Globus pallidus (tissue), 1 donor: ENCODE data around the gene KRT5.

Experiments
- DNase-seq: peaks from one replicate; pipeline ENCODE4 v3.0.0-alpha.2; 2015; ENCODE audit warnings: low spot score

The KRT5 gene

DNA sequence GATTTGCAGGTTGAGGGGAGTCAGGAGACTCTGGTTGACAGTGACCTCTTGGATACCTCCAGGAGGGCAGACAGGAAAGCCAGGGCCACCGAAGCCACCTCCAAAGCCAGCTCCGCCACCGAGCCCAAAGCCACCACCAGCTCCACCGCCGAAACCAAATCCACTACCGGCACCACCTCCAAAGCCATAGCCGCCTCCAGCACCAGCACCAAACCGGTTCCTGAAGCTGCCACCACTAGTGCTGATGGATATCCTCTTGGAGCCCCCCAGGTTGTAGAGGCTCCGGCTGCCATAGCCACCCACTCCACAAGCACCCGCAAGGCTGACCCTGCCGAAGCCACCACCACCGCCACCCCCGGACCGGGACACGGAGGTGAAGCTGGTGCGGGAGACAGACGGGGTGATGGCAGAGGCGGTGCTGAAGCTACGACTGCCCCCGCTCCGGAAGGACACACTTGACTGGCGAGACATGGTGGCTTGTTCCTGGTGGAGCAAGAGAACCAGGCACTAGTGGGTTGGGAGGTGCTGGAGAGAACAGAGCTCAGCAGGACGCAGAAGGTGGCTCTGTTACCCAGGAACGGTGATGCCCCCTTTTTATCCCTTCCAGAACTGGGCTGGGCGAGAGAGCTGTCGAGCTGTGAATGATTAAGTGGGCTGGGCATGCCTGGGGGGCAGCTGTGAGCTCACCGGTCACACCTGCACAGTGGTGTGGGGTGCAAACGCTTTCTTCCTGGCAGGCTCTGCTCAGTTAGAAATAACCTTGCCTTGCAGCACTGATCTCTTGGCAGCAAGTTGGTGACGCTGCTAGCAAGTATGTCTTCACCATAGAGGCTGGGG is at the start of gene KRT5:
KRT5 (minus strand) TSS at position 569 of the 837 bp plus-strand sequence; CDS start at position 471, 98 bp downstream.
- DNase-seq: no peak

DNA sequence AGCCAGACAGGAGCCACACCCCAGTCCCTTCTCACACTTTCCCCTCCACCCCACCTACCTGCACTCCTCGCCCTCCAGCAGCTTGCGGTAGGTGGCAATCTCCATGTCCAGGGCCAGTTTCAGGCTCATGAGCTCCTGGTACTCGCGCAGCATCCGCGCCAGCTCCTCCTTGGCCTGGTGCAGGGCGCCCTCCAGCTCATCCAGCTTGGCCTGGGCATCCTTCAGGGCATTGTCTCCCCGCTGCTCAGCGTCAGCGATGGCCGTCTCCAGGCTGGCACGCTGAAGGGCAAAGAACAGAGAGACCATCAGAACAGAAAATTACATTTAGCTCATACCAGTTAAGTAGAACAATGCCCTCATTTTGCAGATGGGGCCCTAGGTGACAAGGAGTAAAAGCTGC is 47.9 kb upstream of the KRT5 start:
- peak; percentile 31 for DNase-seq

DNA sequence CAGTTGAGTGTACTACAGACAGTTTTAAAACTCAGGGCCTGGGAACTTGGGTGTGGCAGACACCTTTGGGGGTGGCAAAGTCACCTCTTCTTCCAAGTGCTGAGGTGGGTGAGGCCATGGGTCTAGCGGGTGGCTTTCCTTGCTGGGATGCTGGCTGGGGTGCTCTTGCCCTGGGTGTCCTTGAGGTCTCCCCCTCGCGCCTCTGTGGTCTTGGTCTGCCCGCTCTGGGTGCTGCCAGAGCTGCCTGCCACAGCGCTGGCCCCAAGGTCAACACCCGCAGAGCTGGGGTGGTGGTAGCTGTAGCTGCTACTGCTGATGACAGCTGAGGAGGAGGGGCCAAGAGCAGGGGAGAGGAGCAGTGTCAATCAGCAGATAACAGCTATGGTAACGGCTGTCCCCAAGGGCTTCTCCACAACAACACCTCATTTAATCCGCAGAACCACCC is 46.7 kb upstream of the KRT5 start:
- no peak for DNase-seq

DNA sequence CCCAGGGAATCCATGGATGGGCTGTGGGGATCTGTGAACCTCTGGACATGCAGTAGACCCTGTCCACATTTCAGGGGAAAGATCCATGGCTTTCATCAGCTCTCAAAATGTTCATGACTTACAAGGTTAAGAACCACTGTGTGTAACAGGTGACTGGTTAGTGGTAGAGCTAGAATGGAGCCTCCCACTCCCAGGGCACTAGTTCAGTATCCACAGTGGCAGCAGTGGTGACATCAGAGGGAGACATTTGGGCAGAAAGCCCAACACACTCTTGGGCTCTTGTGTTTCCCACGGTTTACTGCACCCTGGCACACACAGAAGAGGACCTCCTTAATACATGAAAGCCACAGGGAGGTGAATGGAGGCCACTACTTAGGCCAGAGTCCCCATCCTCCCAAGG is 44.4 kb upstream of the KRT5 start:
- DNase-seq: no peak

DNA sequence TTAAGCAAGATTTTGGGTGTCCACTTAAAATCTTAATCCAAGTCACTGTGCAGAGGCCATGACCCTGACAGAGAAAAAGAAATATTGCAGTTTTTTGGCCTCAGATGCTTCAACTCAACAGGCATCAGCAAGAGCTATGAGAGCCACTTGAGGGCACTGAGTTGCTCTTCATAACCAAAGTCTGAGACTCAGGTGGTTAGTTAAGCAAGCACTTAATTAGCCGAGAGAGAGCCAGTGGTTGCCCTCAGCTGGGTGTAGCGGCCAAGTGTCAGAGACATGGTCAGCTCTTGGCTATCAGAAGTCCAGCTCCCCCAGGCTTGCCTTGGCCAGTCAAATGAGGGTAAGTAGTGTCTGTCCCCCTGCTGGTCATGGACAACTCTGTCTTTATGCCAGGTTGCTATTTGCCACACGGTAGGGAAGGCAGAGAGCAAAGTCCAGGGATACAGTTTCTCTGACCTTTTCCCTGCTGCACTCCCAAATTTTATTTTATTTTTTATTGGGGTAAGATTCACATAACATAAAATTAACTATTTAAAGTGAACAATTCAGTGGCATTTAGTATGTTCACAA is 41.8 kb upstream of the KRT5 start:
- DNase-seq: no peak

DNA sequence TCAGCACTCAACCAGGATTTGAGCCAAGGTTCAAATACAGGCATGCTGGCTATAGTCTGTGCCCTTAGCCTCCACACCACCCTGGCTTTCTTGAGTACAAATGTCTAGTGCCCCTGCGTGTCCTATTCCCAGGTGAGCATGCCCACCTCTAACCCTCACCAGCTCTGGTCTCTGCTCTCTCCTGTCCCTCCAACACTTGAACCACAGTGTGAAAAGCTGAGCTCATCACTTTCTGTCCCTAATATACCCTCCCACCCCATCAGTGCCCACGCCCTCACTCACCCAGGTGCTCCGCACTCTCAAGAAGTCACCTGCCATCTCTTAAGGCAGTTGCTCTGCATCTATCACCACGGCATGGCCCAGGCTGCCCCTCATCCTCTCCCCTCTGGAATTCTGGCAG is 39.8 kb upstream of the KRT5 start:
- DNase-seq: no peak

DNA sequence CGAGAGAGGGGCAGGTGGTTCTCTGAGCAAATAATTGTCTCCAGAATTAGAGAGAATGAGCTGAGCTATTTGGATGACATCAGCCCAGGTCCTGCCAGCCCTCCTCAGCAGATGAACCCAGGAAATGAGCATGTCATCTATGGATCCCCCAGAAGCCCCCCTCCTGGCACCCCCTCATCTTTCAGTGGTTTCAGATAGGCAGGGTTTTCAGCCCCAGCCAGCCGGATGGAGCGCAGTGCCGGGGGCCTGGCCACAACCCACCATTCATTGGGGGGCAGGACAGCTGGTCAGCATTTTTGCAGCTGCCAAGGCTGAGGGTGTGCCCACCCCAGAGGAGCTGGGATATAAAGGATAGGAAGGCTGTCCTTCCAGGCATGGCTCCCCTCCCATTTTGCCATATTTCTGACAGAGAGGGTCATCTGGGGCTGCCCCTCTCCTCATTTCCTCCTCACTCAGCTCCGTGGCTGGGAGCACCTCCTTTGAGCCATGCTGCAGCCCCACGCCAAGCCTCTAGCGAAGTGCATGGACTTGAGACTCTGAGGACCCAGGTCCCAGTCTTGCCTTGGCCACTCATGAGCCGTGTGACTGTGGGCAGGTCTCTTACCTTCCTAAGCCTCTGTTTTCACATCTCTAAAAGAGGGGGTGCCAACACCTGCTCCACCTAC is 38.7 kb upstream of the KRT5 start:
- no peak for DNase-seq

DNA sequence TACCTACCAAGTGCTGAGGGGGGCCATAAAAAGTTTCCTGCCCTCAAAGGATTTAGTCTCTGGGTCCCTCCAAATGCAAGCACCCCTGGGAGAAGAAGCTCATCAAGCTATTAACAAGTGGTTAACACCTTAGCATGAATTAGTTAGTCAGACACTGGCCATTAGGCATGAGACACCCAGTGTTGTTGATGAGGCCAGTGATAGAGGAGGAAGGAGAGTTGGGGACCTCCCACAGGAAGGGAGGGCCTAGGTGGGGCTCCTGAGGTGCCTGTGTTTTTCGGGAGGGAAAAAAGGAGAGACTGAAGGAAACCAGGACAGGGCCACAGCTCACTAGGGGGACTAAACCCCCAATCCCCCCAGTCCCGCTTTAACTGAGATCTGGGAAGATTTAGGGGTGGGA is 37.3 kb upstream of the KRT5 start:
- DNase-seq: no peak

DNA sequence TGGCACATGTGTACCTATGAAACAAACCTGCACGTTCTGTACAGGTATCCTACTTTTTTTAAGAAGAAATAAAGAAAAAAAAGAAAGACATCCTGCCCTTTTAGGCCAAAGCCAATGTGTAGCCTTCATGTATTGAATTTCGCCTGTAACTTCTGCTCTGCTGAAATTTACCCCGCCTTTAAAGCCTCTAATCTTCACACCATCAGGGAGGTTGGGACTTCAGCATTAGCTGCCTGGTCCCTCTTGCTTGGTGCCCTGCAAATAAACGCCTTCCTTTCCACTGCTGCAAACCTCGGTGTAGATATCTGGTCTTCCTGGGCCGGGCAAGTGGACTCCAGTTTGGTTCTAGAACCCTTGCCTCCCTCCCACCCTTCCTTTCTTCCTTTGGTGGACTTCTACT is 35.4 kb upstream of the KRT5 start:
- DNase-seq: no peak

DNA sequence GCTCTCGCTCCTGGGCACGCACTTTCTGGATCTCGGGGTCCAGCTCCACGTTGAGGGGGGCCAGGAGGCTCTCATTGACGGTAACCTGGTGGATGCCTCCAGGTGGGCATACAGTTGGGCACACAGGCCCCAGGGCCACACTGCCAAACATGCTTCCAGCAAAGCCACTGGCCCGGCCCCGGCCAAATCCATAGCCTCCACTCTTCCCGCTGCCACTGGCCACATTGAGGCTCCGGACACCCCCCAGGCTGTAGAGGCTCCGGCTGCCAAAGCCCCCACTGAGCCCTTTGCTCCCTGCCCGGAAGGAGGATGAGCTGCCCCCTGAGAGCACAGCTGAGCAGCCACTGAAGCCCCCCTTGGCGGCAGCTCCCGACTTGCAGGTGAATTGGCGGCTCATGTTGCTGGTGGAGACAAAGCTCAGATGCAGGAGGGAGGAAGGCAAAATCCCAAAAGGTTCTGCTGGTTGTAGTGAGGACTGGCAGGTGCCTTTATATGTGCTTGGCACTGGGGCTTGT is 32.5 kb upstream of the KRT5 start, which contains the start of gene KRT71:
KRT71 (minus strand) TSS at position 465 of the 515 bp plus-strand sequence; CDS start at position 397, 68 bp downstream.
- no peak for DNase-seq

DNA sequence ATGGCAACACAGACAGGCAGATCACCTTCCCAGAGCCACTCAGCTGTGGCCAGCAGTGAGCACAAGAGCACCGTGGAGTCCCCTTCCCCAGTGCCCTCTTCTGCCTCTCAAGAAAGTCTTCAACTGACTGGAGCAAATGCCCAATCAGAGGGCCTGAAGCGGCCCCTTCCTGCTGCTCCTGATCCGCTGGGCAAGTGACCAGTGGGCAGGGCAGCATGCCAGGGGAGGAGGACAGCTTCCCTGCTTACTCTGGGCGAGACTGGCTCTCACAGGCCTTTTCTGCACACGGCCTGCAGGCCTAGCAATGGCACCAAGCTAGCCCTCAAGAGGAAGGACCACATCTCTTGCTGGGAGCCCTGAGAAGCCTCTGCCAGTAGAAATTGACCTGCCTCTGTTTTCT is 31.9 kb upstream of the KRT5 start:
- peak; percentile 26 for DNase-seq

DNA sequence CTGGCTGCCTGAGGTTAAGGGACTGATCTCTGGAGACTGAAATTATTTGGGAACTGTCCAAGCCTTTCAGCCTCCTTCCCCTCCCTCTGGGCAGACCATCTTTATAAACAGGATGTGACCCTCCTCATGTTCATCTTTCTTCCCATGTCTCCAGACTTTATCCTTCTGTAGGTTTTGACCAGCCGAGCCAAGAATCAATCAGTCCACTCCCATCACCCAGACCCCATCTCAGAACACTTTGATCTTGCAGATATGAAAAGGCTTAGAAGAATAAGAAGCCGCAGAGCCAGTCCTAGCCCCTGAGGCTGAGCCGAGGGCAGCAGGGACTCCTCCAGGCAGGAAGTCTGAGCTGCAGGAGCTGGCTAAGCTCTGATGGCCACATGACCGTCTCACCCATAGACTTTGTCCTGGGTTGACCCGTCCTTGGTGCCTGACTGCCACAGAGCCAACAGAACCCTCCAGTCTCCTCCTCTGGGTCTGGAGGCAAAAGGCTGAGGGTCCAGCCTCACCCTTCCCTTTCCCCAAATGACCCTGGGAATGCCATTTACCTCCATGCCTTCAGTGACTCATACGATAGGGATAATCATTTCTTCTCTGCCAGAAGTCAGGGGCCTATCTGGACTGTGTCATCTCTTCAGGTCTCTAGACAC is 31.1 kb upstream of the KRT5 start:
- DNase-seq: no peak

DNA sequence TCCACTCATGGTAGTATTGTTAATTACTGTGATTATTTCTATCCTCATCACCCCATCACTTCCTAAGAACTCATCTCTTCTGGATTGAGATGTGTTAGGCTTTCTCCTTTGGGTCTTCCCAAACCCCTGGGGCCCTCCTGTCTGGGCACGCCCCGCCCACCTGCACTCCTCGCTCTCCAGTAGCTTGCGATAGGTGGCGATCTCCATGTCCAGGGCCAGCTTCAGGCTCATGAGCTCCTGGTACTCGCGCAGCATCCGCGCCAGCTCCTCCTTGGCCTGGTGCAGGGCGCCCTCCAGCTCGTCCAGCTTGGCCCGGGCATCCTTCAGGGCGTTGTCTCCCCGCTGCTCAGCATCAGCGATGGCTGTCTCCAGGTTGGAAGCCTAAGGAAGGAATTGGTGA is 25.9 kb upstream of the KRT5 start:
- DNase-seq: no peak

DNA sequence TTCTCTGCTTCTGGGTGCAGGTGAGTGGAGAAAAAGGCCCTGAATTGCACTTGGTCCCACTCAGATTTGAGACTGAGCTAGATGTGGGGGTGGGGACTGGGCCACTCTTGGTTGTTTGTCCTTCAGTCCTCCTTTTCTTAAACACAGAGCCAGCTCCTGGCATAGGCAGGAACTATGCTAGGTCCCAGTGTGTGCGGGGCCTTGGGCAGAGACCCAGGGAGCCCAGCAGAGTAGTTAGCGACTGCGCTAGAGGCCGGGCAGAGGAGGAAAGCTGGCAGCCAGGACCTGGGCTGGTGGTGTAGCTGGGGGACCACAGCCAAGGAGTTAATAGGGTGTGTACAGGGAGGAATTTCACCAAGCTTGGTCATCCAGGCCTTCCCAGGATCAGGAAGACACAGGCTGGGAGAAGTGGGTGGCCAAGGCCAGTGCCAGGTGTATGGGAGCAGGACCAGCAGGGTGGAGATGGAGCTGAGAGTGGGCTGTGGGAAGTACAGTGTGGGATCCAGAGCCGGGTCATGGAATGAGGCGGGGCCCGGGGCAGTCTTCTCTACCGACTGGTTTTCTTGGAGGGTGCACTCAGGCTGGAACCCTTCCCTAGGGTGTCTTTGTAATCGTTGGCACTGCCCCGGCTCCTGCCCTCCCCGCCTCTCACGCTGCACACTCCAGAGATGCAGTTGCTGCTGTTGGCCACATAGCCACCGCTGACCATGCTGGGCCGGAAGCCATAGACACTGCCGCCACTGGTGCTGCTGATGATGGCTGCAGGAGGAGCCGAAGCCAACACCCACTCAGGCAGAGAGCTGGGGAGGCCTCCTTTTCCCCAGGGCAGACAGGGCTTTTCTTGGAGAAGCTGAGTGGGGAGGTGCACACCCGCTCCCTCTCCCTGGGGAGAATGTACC is 24.0 kb upstream of the KRT5 start:
- DNase-seq: peak; percentile 50

DNA sequence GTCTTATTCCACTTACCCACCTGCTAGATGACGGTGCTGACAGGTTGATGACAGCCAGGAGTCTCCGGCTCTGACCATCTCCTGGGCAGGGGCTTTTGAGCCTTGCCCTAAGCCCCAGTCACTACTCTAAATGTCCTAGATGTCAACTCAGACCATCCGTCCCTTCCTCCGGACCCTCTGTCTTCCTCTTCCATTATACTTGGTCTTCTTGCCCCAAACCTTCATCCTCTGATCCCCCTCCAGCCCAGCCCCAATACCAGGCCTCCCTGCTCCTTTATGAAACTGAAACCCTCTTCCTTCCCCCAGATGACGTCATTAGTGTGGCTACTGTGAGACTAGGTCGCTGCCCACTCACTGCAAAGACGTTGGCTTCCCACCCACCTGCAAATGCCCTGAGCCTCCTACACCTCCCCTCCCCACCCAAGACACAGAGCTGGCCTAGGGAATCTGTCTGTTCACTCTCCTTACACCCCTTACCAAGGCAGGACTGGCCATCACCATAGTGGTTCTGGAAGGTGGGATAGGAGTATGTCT is 22.7 kb upstream of the KRT5 start:
- no peak for DNase-seq

DNA sequence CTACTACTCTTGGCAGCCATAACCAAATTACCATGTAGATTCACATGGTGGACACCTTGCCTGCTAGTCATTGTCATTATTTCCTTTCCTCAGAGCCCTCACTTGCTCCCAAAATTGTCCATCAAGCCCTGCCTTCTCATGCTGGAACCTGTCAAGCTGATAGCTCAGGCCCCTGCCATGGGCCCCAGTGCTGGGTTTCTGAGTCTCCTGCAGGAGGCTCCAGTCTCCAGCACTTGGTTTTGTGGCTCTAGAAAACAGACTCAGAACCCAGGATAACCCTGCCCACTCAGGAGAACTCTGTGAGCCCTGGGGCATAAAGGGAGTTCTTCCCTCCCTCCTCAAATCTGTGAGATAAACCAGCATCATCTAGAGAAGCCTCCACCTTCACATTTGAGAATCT is 22.0 kb upstream of the KRT5 start:
- no peak for DNase-seq

DNA sequence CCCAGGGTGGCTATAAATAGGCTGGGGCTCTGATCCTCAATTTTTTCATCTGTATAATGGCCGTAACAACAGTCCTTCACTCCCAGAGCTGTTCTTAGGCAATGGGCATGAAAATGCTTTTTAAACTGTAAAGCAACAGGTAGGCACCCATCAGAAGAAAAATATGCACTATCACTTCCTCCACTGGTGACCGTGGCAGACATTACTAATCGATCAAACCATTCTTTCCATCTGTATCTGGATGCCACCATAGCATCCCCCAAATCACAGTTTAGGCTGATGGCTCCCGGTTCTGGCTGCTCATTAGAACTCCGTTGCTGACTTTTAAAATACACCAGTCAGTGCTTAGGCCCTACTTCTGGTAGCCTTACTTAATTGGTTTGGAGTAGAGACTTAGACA is 21.5 kb upstream of the KRT5 start:
- no peak for DNase-seq

DNA sequence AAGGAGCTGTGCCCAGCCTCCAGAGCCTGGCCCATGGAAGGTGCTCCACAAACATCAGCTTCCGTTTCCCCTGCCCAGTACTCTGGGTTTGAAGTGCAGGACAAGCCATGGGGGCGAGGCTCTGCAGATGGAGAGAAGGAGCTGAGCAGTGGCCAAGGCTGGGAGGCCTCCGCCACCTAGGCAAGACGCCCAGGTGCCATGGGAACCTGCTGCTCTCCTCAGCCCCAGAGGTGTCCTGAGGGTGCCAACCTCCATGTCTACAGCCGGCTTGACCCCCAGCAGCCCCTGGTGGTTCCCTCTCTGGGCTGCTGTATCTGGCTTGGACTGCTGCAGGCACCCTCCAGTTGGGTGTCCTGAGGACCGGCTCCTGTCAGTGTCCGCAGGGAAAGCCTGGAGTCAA is 20.3 kb upstream of the KRT5 start:
- no peak for DNase-seq

DNA sequence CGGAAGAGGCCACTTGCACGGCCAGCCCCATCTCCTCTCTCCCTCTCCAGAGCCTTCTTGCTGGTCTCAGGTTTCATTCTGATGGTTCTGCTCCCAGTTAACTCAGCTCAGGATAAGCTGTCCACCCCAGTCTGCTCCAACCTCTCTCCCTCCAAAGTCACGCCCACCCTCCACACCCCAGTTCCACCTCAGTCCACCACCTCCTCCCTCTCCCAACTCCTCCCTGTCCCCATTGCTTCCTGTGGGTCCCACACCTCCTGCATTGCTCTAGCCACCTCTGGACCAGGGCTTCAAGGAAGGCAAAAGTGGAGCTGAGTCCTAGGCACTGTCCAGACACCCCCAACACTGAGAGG is 19.6 kb upstream of the KRT5 start:
- DNase-seq: no peak

DNA sequence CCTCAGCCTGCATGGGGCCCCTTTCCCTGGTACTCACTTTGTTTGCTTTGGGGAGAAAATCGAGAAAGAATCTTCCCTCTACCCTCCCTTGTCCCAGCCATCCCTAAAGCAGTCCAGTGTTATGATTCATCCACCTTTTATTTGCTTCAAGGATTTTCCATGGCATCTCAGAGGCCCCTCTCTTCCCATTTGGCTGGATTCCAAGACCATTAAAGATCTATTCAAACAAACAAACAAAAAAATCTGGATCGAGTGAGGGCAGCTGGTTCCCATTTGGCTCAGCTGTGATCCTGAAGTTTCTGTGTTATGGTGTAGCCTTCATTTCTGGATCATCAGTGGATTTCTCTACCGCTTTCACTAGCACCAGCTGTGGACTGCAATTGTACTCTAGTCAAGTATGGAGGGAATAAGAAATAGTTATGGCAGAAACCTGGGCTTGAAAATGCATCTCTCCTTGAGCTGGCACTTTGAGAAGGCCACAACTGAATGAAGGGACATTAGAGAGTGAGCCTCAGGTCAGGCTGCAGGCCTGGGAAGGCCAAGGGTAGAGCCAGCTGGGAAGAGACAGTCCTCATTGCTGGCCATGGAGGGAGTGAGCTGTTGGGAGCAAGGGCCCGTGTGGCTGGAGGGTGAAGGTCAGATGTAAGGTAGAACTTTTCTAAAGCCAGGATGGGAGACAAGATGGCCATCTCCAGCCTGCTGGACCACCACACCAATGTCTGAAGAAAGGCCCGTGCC is 19.1 kb upstream of the KRT5 start:
- no peak for DNase-seq
